ENCODE data around the gene EXOC2.
"Not testable (repeated sequence)": the region's sequence is repeated elsewhere in the genome, so short reads cannot be mapped to it uniquely, and the experiment has no call there.

Gene EXOC2

DNA sequence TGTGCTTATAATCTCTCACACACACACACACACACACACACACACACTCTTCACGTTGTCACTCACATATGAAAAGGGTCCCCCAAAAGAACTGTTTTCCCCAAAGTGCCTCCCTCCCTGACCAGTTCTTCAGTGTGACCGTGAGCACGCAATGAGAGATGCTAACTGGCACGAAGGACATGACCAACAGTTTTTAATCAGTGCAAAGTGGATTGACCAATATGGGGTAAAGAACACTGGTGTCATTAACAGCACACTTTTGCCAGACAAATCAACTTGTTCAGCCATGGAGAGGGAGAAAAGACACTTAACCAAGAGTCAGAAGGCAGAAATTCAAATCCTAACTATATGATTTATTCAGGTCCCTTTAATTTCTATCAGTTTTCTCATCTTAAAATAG is 15.0 kb downstream of the EXOC2 start:
- DNase-seq: no peak

- no peak for DNase-seq
These were observed 18.0 kb downstream of the EXOC2 start for GRCh38 chr6:674956-675355.

DNA sequence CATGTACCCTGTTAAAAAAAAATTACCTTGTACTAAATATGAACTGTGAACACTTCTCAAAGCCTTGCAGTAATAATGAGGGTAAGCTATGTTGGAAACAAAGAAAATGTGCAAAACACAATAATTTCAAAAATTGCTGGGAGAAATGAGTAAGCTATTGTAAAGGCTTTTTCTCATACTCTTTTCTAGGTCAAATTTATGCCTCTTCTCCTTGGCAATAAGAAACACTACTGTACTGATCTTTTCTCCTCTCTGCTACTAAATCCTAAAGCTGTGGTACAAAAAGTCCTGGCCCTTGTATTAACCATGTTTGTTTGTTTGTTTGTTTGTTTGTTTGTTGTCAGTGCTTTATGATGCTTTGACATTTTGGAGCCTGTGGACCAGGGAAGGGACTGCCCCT is 18.5 kb downstream of the EXOC2 start:
- DNase-seq: no peak

- no peak for DNase-seq
These were observed 25.5 kb downstream of the EXOC2 start for GRCh38 chr6:667253-667927.

- no peak for DNase-seq
These were observed 27.3 kb downstream of the EXOC2 start for GRCh38 chr6:665403-666267.

DNA sequence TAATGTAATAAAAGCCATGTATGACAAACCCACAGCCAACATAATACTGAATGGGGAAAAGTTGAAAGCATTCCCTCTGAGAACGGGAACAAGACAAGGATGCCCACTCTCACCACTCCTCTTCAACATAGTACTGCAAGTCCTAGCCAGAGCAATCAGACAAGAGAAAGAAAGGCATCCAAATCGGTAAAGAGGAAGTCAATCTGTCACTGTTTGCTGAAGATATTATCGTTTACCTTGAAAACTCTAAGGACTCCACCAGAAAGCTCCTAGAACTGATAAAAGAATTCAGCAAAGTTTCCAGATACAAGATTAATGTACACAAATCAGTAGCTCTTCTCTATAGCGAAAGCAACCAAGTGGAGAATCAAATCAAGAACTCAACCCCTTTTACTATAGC is 29.2 kb downstream of the EXOC2 start:
- not testable (repeated sequence) for DNase-seq

DNA sequence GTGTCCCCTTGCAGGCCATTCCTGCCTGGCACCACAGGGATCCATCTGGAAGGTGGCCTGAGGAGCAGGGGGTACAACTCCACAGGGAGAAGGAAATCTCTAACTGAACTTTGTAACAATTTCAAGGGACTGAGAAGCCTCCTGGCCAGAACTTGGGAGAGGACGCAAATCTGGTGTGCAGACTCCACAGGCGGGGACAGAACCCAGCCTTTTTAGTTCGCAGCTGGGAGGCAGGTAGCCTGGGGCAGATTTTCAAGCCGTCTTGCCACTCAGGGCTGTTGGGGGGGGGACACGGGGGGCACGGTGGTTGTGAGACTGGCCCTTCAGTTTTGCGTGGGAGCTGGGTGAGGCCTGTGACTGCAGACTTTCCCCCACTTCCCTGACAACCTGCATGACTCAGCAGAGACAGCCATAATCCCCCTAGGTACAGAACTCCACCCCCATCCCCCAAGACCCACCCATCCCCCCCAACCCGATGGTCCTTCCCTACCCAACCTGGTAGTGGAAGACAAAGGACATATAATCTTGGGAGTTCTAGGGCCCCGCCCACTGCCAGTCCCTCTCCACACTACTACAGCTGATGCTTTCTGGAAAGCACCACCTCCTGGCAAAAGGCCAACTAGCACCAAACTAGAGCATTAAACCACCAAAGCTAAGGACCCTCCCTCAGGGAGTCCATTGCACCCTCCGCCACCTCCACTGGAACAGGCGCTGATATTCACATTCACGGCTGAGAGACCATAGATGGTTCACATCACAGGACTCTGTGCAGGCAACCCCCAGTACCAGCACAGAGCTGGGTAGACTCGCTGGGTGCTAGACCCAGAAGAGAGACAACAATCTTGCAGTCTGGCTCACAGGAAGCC is 33.0 kb downstream of the EXOC2 start:
- DNase-seq: no peak

GRCh38 chr6:658244-658643 is 34.7 kb downstream of the EXOC2 start:
- no peak for DNase-seq

DNA sequence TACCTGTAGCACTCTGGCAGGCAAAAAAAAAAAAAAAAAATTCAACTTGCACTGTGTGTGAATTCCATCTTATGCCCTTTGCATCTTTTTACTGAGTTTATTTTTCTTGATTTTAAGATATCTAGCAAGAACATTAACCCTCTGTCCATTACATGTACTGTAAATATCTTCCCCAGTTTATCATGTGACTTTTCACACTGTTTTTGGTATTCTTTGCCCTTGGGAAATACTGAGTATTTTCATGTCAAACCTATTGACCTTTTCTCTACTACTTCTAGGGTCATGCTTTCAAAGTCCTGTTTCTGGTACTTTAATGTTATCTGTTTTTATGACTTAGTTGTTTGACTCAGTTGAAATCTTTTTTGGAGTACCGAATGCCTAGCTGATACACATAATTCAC is 35.2 kb downstream of the EXOC2 start:
- no peak for DNase-seq

- no peak for DNase-seq
These were observed 36.3 kb downstream of the EXOC2 start, which contains the start of gene HUS1B for GRCh38 chr6:656460-657252. TSS of gene HUS1B (minus strand) at chr6:657100. CDS start at chr6:656944, 156 bp downstream.

DNA sequence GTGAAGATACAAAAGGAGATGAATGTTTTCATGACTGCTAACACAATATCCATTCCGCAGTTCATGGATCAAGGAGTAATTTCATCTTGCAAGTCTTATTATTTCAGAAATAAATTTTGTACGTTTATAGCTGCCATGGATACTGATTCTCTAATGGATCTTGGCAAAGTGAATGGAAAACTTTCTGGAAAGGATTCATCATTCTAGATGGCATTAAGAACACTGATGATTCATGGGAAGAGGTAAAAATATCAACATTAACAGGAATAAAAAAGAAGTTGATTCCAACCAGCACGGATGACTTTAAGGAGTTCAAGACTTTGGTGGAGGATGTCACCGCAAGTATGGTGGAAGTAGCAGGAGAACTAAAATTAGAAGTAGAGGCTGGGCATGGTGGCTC is 38.8 kb downstream of the EXOC2 start:
- DNase-seq: no peak

GRCh38 chr6:652865-653264 is 40.1 kb downstream of the EXOC2 start:
- no peak for DNase-seq

GRCh38 chr6:650098-650497 is 42.8 kb downstream of the EXOC2 start:
- DNase-seq: no peak

DNA sequence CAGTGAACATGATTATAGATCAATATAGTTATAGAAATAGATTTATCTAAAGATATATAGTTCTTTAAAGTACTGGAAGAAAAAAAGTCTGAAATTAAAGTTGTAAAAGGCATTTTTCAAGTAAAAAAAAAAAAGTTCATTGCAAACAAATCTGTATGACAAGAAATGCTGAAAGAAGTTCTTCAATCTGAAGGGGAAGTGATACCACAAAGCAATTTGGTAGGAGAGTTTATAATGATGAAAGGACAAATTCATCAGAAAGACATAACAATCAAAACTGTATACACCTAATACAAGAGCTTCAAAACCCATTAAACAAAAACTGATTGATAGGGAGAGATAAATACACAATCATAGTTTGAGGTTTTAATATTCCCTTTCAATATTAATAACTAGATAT is 50.1 kb downstream of the EXOC2 start:
- DNase-seq: no peak

- no peak for DNase-seq
These were observed 51.5 kb downstream of the EXOC2 start for GRCh38 chr6:641225-641985.

DNA sequence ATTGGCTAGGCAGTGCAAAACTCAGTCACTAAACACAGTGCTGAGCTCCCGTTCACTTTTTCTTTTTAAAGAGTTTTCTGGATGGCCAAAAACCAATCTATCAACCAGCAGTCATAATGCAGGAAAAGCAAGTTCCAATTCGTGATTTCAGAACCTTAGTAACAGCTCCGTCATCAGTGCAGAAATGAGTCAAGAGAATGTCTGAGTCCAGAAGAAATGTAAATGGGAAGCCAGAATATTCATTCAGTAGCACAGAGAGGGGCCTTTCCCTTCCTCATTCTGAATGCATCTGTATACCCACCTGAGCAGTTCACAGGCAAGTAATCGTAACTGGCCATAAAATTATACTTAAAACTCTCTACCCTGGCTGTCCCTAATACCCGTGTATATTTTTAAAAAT is 56.5 kb downstream of the EXOC2 start:
- no peak for DNase-seq

DNA sequence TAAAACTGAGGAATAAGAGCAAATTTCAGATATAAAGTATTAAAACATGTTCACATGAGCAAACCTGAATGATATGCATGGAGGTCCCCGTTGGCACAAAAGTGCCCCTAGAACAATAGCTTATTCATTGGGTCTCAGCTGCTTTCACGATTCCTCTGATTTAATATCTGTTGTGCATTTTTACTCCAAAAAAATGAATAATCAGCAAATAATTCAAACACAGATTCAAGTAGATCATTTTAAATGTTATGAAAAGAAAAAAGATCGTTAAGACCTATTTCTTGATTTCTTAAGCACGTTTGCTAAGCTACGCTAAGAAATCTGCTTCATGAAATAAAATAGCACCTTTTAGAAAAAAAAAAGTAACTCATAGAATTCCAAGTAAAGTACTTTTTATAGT is 57.7 kb downstream of the EXOC2 start:
- DNase-seq: no peak

DNA sequence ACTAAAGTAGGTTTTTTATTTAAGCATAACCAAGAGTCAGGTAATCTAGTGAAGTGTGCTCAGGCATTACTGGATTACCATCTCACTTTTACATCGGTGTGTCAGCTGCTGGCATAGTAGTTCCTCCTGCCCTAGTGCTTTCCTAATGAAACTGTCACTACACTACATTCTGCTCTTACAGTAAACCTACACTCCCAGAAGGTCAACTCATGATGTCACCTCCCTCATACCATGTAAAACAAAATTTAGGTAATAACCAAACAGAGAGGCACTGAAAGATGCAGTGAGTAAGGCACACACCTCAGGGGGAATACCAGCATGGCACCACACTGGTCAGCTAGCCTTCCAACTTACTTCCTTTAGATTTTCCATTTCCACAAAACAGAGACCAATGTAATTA is 59.3 kb downstream of the EXOC2 start:
- no peak for DNase-seq

DNA sequence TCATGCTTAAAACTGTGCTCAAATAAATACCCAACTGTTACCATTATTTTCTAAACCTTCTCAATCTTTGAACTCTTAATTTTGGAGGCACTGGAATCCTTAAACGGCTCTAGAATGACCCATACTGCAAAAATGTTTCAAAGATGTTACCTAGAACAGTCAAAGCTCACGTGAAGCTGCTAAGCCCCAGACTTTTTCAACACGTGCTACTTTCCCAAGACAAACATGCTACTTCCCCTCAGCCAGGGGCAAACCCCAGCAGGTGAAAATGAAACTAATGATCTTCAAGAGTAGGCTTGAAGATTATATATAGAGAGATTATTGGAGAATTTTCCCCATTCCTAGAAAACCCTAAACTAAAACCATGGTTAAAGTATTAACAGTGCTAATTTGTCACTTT is 64.2 kb downstream of the EXOC2 start:
- DNase-seq: no peak

DNA sequence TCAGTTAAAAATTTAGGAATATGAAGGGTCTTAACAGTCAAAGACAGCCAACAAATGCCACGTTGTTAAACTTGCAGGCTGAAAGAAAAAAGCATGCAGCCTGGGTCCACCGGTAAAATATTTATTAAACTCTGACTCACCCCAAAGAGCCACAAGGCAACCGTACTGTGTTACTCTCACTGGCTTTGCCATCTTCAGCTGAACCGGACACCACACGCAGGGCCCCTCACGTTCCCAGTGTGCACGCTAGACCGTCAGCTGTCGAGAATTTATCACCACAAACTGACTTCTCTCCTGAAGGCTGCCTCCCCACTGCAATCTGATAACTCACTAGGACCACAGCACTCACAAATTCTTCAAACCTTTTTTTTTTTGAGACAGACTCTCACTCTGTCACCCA is 66.7 kb downstream of the EXOC2 start:
- no peak for DNase-seq

DNA sequence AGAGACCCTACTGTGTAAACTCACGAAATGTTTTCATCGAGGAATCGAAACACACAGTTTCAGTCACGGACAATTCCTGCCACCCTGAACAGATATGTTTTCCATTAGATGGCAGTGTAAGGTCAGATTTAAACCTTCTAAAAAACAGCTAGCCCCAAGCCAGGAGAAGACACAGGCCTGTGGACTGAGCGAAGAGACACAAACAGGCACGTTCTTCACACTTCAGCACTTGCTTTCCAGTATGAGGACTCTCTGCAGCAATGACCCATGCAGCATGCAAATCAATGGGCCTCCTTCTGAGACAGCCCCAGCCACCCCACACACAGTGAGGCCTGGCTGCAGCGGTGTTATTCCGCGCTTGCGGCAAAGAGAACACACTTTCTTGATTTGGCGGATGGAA is 68.0 kb downstream of the EXOC2 start:
- DNase-seq: peak; percentile 21

DNA sequence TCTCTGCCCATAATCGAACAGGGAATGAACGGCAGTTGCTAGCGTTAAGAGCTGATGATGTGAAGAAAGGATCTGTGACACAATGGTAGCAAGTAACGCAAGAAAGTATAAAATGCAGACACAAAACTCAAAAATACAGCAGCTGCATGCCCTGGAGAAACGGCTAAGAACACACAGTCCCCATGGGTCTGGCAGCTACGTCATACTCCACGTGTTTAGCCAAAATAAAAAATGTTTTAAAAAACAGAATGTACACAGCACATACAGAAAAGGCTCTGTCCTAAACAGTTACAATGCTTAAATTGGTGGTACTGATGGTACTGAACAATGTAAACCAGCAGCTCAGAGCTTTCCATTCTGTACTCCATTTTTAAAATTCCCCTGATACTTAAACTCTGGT is 70.5 kb downstream of the EXOC2 start:
- no peak for DNase-seq

All from GDM1 (cell line).